Stimulated activated naive CD8-positive, alpha-beta T cell treated with anti-CD3 and anti-CD28 coated beads, Interleukin-15, Interleukin-2, amounts not matched to agents 100 ng/mL and 50 ng/mL, for 24 hours (primary cell): ENCODE measurements around the gene ZNF561.
A peak's percentile ranks its signal among the peaks of the same experiment; 100 is the strongest.
"Not testable (repeated sequence)": the region's sequence is repeated elsewhere in the genome, so short reads cannot be mapped to it uniquely, and the experiment has no call there.

Experiments used
- H3K27ac Mint-ChIP-seq: one replicate; pipeline ENCODE4 v1.8.0; 2021; ENCODE audit warnings: mild to moderate bottlenecking, mixed read lengths
- H3K27me3 Mint-ChIP-seq: one replicate; pipeline ENCODE4 v1.8.0; 2021; ENCODE audit warnings: mixed read lengths
- H3K36me3 Mint-ChIP-seq: one replicate; pipeline ENCODE4 v1.8.0; 2021; ENCODE audit warnings: low read depth, mixed read lengths
- H3K4me1 Mint-ChIP-seq: one replicate; pipeline ENCODE4 v1.8.0; 2021; ENCODE audit warnings: low read depth, mixed read lengths
- H3K4me3 Mint-ChIP-seq: one replicate; pipeline ENCODE4 v1.8.0; 2021; ENCODE audit warnings: mild to moderate bottlenecking, mixed read lengths
- H3K9me3 Mint-ChIP-seq: one replicate; pipeline ENCODE4 v1.8.0; 2021; ENCODE audit warnings: mixed read lengths

The ZNF561 gene

GRCh38 chr19:9610484-9611113 is 10.4 kb downstream of the ZNF561 start:
- H3K36me3 Mint-ChIP-seq, result peaks cover 83% of the 10 kb centered on the region
- peaks cover 34% of the 10 kb centered on the region for H3K9me3 Mint-ChIP-seq
- no peaks in the 10 kb centered on the region for H3K4me1 Mint-ChIP-seq
- H3K27ac Mint-ChIP-seq, result no peak overlapping the region
- H3K4me3 Mint-ChIP-seq, result no peak overlapping the region
- H3K27me3 Mint-ChIP-seq, result no peaks in the 10 kb centered on the region

- Mint-ChIP-seq H3K4me3 (no peak overlapping the region), H3K27me3 (no peaks in the 10 kb centered on the region), H3K9me3 (peaks cover 34% of the 10 kb centered on the region), H3K4me1 (no peaks in the 10 kb centered on the region), H3K36me3 (peaks cover 75% of the 10 kb centered on the region), H3K27ac (no peak overlapping the region)
Observed at GRCh38 chr19:9608912-9609311, 12.1 kb downstream of the ZNF561 start.

GRCh38 chr19:9597027-9597426 is 24.0 kb downstream of the ZNF561 start:
- peaks cover 13% of the 10 kb centered on the region for H3K36me3 Mint-ChIP-seq
- peaks cover 9% of the 10 kb centered on the region for H3K27me3 Mint-ChIP-seq
- peak overlapping the region; percentile 52 for H3K4me3 Mint-ChIP-seq
- H3K9me3 Mint-ChIP-seq, result peaks cover 15% of the 10 kb centered on the region
- peak overlapping the region; percentile 89 for H3K27ac Mint-ChIP-seq
- peaks cover 12% of the 10 kb centered on the region for H3K4me1 Mint-ChIP-seq

GRCh38 chr19:9586764-9587163 is 34.3 kb downstream of the ZNF561 start:
- H3K4me1 Mint-ChIP-seq, result peaks cover 20% of the 10 kb centered on the region

GRCh38 chr19:9584073-9584833 is 36.8 kb downstream of the ZNF561 start, which contains the start of gene ZNF121:
Gene ZNF121 (minus strand): TSS chr19:9584504. CDS start chr19:9568097, 16,407 bp downstream.
- peak within 1 kb of the TSS; percentile 92 for H3K4me3 Mint-ChIP-seq
- H3K27ac Mint-ChIP-seq, result peak within 1 kb of the TSS; percentile 92
- H3K36me3 Mint-ChIP-seq, result peaks cover 40% of the 10 kb centered on the region
- H3K27me3 Mint-ChIP-seq, result peaks cover 8% of the 10 kb centered on the region
- H3K9me3 Mint-ChIP-seq, result peaks cover 9% of the 10 kb centered on the region
- H3K4me1 Mint-ChIP-seq, result peaks cover 43% of the 10 kb centered on the region

More at GRCh38 chr19:9586764-9587163, 34.3 kb downstream of the ZNF561 start:
- H3K27me3 Mint-ChIP-seq, result peaks cover 18% of the 10 kb centered on the region
- no peak overlapping the region for H3K27ac Mint-ChIP-seq
- H3K36me3 Mint-ChIP-seq, result peaks cover 15% of the 10 kb centered on the region
- no peaks in the 10 kb centered on the region for H3K9me3 Mint-ChIP-seq
- H3K4me3 Mint-ChIP-seq, result peak overlapping the region; percentile 0

- Mint-ChIP-seq H3K4me1 (peaks cover 59% of the 10 kb centered on the region), H3K4me3 (peak overlapping the region; percentile 79), H3K36me3 (peaks cover 60% of the 10 kb centered on the region), H3K27ac (peak overlapping the region; percentile 78), H3K9me3 (peaks cover 17% of the 10 kb centered on the region)
- not testable (repeated sequence) for H3K27me3 Mint-ChIP-seq
Observed at GRCh38 chr19:9582081-9582725, 38.8 kb downstream of the ZNF561 start.

GRCh38 chr19:9580728-9581127 is 40.3 kb downstream of the ZNF561 start:
- Mint-ChIP-seq H3K27me3 (no peaks in the 10 kb centered on the region), H3K27ac (no peak overlapping the region), H3K36me3 (peaks cover 75% of the 10 kb centered on the region), H3K4me3 (peak overlapping the region; percentile 79), H3K4me1 (peaks cover 66% of the 10 kb centered on the region), H3K9me3 (peaks cover 23% of the 10 kb centered on the region)

- H3K4me3 Mint-ChIP-seq, result no peak overlapping the region
- H3K27ac Mint-ChIP-seq, result no peak overlapping the region
- H3K27me3 Mint-ChIP-seq, result no peaks in the 10 kb centered on the region
- H3K4me1 Mint-ChIP-seq, result peaks cover 19% of the 10 kb centered on the region
- H3K36me3 Mint-ChIP-seq, result peaks cover 100% of the 10 kb centered on the region
- peaks cover 55% of the 10 kb centered on the region for H3K9me3 Mint-ChIP-seq
Observed at GRCh38 chr19:9570255-9570654, 50.8 kb downstream of the ZNF561 start.

- H3K27me3 Mint-ChIP-seq, result no peaks in the 10 kb centered on the region
- no peak overlapping the region for H3K27ac Mint-ChIP-seq
- H3K36me3 Mint-ChIP-seq, result peaks cover 100% of the 10 kb centered on the region
- peaks cover 6% of the 10 kb centered on the region for H3K4me1 Mint-ChIP-seq
- H3K9me3 Mint-ChIP-seq, result peaks cover 57% of the 10 kb centered on the region
- no peak overlapping the region for H3K4me3 Mint-ChIP-seq
Observed at GRCh38 chr19:9566729-9567128, 54.3 kb downstream of the ZNF561 start.

- H3K4me3 Mint-ChIP-seq, result no peak overlapping the region
- H3K27ac Mint-ChIP-seq, result no peak overlapping the region
- H3K27me3 Mint-ChIP-seq, result no peaks in the 10 kb centered on the region
- H3K36me3 Mint-ChIP-seq, result peaks cover 100% of the 10 kb centered on the region
- H3K9me3 Mint-ChIP-seq, result peaks cover 54% of the 10 kb centered on the region
- H3K4me1 Mint-ChIP-seq, result peaks cover 1% of the 10 kb centered on the region
Observed at GRCh38 chr19:9565900-9566705, 54.9 kb downstream of the ZNF561 start.
